KOPT-K1 (cell line): Measurements from ENCODE around the gene SPX.

Source experiments
- H3K27ac ChIP-seq: fragments of 200-600 bp; sonication (generic); 2 replicates; pipeline ENCODE4 v1.5.1; 2016; ENCODE audit warnings: antibody characterized with exemption, mild to moderate bottlenecking, low read depth, low read length; ENCODE audit not compliant: poor library complexity, severe bottlenecking
- H3K36me3 ChIP-seq: fragments of 200-600 bp; sonication (generic); 2 replicates; pipeline ENCODE4 v1.5.1; 2017; ENCODE audit warnings: antibody characterized with exemption, mild to moderate bottlenecking, low read length, moderate library complexity; ENCODE audit not compliant: insufficient read depth
- H3K9me3 ChIP-seq: fragments of 200-600 bp; sonication (generic); 2 replicates; pipeline ENCODE4 v1.5.1; 2017; ENCODE audit warnings: antibody characterized with exemption, low read length, mild to moderate bottlenecking; ENCODE audit not compliant: insufficient read depth, poor library complexity, severe bottlenecking

Gene SPX

GRCh38 chr12:21552635-21553328 is 26.7 kb downstream of the SPX start:
- Histone ChIP-seq H3K36me3 (no peaks in the 10 kb centered on the region), H3K9me3 (no peaks in the 10 kb centered on the region), H3K27ac (no peak overlapping the region)

DNA sequence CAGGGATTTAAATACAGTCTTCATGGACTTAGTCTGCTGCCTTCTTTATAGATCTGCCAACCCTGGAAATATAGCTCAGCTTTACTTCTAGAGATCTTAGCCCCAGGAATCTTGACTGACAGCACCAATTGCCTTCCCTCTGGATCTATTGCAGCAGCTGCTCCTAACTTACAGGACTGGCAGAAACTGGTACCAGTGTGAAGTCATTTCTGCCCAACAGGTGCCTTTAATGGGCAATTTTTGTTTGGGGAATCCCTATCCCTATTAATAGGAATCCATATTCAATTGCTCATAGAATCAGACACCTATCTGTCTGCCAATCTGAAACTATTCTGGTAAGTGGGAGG is 27.2 kb downstream of the SPX start:
- H3K27ac ChIP-seq = no peak overlapping the region
- no peaks in the 10 kb centered on the region for H3K36me3 ChIP-seq
- no peaks in the 10 kb centered on the region for H3K9me3 ChIP-seq

GRCh38 chr12:21558100-21558679 is 32.1 kb downstream of the SPX start:
- H3K36me3 ChIP-seq = no peaks in the 10 kb centered on the region

GRCh38 chr12:21559855-21560569 is 33.9 kb downstream of the SPX start:
- H3K27ac ChIP-seq = no peak overlapping the region
- no peaks in the 10 kb centered on the region for H3K36me3 ChIP-seq
- no peaks in the 10 kb centered on the region for H3K9me3 ChIP-seq

More at GRCh38 chr12:21558100-21558679, 32.1 kb downstream of the SPX start:
- Histone ChIP-seq H3K9me3 (no peaks in the 10 kb centered on the region), H3K27ac (no peak overlapping the region)

DNA sequence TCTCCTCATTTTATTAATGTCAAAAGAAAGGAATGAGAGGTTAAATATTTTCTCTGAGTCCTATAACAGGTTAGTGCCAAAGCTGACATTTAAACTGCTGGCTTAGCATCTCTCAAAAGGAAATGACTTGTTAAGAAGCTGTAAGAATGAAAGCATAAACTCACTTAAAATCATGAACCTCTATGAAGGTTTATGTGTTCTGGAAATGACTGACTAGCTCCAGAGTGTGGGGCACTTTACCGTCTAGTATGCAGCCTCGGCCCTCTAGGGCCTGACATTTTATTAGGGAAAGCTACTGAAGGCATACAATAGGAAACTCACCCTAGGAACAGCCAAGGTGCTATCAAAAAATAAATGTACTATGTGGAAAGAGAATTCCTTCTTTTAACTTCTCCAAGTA is 35.1 kb downstream of the SPX start:
- no peaks in the 10 kb centered on the region for H3K36me3 ChIP-seq
- no peaks in the 10 kb centered on the region for H3K9me3 ChIP-seq
- no peak overlapping the region for H3K27ac ChIP-seq

DNA sequence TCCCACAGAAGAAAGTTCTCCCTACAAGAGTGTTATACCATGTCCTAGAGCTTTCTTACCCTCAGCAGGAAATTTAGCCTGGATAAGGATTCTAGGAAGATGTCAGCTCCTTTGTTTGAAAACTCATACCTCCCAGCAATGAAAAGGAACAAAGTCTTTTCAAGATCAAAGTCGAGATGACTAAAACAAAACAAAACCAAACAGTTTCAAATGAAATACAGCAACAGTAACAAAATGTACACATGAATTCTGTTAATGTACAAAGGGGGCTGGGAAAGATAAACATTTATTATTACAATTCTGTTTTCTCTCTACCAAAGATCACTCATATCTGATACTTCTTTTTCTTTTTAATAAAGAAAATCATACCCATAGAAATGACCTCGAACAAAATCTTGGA is 36.8 kb downstream of the SPX start:
- H3K9me3 ChIP-seq = no peaks in the 10 kb centered on the region
- no peak overlapping the region for H3K27ac ChIP-seq
- H3K36me3 ChIP-seq = no peaks in the 10 kb centered on the region

GRCh38 chr12:21566223-21566906 is 40.3 kb downstream of the SPX start:
- Histone ChIP-seq H3K9me3 (no peaks in the 10 kb centered on the region), H3K36me3 (no peaks in the 10 kb centered on the region), H3K27ac (no peak overlapping the region)

GRCh38 chr12:21566907-21567394 is 40.9 kb downstream of the SPX start:
- no peak overlapping the region for H3K27ac ChIP-seq
- no peaks in the 10 kb centered on the region for H3K36me3 ChIP-seq
- H3K9me3 ChIP-seq = no peaks in the 10 kb centered on the region

GRCh38 chr12:21568115-21568514 is 42.0 kb downstream of the SPX start:
- Histone ChIP-seq H3K36me3 (no peaks in the 10 kb centered on the region), H3K9me3 (no peaks in the 10 kb centered on the region), H3K27ac (no peak overlapping the region)

DNA sequence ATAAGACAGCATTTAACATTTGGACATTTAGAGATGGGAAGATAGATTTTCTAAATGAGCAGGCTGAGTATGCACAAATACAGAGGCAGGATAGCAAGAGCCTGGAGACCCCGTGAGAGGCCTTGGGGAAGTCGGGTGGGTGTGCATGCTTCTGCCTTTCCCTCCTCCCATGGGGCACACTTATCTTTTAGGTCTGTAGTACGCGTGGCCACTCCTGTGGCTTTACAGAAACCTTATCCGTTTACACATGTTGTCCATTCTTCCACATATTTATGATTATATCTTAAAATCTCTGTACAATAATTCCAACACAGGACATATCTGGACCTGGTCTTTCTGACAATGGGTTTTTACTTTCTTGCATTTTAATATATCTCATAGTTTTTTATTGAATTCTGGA is 45.0 kb downstream of the SPX start:
- H3K36me3 ChIP-seq = no peaks in the 10 kb centered on the region
- no peak overlapping the region for H3K27ac ChIP-seq
- no peaks in the 10 kb centered on the region for H3K9me3 ChIP-seq

- H3K27ac ChIP-seq = no peak overlapping the region
- H3K9me3 ChIP-seq = no peaks in the 10 kb centered on the region
- no peaks in the 10 kb centered on the region for H3K36me3 ChIP-seq
These were observed 47.8 kb downstream of the SPX start for GRCh38 chr12:21573733-21574358.

DNA sequence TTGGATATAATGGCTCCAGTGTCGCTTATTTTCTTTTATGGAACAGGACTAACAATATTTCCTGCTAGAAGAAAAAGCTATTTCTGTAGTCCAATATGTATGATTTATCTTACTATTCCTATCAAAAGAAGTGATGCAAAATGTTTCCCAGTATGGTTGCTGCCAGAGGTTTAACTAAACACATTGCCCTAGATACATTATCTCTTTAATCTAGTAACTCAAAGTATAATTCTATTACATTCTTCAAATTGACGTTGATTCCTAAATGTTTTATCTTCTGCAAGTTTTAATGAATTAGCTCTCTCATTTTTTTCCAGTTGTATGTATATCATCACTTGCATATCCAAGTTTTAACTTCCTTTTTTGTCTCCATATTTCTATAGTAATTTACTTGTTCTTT is 50.3 kb downstream of the SPX start:
- H3K27ac ChIP-seq = no peak overlapping the region
- H3K36me3 ChIP-seq = no peaks in the 10 kb centered on the region
- H3K9me3 ChIP-seq = no peaks in the 10 kb centered on the region

DNA sequence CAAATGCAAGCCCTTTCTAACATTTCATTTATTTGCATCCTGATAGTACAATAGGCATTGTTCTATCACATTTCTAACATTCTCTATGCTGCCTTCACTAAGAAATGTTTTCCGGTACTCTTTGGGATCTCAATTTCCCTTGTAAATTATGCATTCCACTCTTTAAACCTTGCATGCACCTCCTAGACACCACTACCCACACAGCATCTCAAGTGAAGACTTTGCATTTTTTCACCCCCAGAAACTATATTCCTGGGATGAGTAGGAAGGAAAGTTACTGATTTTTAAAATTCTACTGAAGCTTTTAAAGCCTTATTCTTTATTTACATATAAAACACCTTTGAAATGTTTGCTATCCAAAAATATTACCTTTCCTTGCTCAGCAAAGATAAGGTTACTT is 51.4 kb downstream of the SPX start:
- Histone ChIP-seq H3K9me3 (no peaks in the 10 kb centered on the region), H3K36me3 (no peaks in the 10 kb centered on the region), H3K27ac (no peak overlapping the region)

DNA sequence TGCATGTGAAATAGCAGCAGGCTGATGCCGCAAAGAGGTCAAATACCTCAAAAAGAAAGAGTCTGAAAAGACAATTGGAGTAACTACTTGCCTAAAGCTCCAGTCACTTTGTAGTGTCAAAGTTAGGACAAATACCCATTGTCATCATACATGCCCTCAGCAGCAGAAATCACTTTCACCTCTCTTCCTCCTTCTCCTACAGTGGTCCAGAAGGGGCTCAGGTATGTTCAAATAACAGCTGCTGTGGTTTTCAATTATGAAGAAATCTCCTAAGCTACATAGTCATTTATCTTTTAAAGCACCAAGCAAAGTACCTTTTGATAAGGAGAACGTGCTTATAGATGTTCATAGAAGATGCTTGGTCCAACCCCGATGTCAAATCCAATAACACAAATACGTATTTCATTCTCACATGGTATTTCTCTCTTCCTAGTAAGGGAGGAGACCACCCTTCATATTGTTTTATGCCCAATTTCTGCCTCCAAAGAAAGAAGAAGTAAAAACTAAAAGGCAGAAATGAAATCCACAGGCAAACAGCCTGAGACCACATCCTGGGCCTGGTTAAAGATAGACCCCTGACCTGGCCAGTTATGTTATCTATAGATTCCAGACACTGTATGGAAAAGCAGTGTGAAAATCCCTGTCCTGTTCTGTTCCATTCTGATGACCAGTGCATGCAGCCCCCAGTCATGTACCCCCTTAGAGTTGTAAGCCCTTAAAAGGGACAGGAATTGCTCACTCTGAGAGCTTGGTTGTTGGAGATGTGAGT is 54.8 kb downstream of the SPX start:
- no peaks in the 10 kb centered on the region for H3K36me3 ChIP-seq
- H3K9me3 ChIP-seq = no peaks in the 10 kb centered on the region
- H3K27ac ChIP-seq = no peak overlapping the region
